Measurements from ENCODE around the gene CTNNBL1.
"Not testable (repeated sequence)": the region's sequence is repeated elsewhere in the genome, so short reads cannot be mapped to it uniquely, and the experiment has no call there.

The CTNNBL1 gene

DNA sequence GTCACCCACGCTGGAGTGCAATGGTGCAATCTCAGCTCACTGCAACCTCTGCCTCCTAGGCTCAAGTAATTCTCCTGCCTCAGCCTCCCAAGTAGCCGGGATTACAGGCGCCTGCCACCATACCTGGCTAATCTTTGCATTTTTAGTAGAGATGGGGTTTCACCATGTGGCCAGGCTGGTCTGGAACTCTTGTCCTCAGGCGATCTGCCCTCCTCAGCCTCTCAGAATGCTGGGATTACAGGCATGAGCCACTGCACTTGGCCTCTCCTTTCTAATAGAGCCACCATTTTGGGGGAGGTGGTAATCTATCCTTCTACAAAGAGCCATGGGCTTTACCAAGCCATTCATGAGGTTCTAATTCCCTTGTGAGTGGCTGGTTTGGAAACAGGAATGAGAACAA is 14.1 kb upstream of the CTNNBL1 start:
- not testable (repeated sequence) for DNase-seq (ENCODE audit: low read depth)

DNA sequence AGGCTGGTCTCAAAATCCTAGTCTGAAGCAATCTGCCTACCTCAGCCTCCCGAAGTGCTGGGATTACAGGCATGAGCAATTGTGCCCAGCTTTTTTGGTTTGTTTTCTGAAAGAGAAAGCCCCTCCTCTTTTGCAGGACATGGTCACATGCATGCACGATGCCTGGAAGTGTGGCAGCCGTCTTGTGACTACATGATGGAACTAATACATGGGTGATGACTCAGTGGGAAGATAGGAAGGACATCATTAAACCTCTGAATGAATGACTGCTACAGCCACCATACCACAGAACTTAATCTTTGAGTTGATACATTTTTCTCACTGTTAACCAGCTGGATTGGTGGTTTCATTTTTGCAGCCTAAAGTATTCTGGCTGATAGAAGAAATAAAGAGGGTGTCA is 13.4 kb upstream of the CTNNBL1 start:
- no peak for DNase-seq (ENCODE audit: low read depth)

DNA sequence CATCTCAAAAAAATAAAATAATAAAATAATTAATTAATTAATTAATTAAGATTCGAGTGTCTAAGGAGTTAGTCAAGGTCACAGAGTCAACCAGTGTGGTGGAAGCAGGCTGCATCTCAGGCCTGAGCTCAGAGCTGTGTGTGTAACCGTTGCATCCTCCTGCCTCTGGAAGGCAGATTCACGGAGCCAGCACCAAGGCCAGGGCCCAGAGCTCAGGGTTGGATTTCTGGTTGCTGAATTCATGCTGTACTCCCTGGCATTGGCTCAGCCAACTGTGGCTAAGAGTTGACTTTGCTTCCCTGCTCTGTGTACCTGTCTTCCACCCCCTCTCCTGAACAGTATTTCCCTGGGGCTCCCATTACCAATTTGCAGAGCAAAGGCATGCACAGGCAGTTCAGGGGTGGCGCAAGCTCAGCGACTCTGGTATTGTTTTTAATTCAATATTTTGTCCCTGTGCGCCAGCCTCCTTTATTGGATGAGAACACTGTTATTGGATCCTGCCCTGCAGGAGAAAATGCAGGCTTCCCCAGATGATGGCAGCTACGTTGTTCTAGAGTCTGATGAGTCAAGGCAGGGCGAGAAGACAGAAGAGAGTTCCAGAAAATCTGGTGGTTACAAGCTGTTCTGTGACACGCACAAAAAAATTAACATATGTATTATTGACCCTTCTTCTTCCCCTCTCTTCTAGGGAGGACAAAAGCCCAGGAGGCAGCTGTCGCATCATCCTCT is 12.3 kb upstream of the CTNNBL1 start:
- no peak for DNase-seq (ENCODE audit: low read depth)

DNA sequence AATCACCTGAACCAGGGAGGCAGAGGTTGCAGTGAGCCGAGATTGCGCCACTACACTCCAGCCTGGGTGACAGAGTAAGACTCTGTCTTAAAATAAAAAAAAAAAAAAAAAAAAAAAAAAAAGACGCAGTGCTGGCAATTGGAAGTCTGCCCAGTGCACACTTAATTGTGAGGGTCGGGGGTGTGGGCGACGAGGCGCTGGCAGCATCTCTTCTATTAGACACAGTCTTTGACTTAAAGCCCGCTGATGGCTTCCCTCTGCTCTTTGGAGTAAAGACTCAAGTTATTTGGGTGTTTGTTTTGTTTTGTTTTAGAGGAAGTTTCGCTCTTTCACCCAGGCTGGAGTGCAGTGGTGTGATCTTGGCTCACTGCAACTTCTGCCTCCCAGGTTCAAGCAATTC is 10.7 kb upstream of the CTNNBL1 start:
- DNase-seq (ENCODE audit: low read depth) = not testable (repeated sequence)

DNA sequence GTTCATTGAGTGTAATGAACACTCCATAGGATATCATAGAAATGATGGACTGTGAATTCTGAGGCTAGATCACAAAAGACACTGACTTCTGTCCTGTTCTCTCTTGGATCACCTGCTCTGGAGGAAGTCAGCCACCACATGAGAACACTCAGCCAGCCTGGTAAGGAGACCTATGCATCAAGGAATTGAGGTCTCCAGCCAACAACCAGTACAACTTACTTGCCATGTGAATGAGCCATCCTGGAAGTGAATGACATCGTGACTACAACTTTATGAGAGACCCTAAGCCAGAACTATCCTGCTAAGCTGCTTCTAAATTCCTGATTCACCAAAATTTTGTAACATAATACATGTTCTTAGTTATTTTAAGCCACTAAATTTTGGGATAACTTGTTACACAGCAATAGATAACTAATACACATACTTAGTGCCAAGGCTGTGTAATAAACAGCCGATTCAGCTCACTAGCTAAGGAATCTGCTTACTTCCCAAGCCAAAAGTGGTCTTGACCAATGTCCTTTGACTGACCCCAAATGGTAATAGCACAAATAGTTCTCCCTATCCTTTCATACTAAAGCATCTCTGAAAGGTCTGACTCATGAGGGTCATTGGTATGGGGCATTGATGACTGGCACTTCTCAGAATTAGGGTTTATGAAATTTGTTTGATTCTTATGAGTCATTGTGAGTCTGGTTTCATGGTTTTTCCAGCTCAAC is 6.9 kb upstream of the CTNNBL1 start:
- DNase-seq (ENCODE audit: low read depth) = no peak

DNA sequence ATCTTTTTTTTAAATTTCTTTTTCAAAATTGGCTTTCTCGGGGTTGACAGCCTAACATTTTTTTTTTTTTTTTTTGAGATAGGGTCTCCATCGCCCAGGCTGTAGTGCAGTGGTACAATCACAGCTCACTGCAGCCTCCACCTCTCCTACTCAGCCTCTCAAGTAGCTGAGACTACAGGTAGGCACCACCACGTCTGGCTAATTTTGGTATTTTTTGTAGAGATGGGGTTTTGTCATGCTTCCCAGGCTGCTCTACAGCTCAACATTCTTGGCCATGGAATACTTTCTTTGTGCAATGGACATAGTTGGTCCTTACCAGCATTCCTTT is 6.4 kb upstream of the CTNNBL1 start:
- DNase-seq (ENCODE audit: low read depth) = no peak

DNA sequence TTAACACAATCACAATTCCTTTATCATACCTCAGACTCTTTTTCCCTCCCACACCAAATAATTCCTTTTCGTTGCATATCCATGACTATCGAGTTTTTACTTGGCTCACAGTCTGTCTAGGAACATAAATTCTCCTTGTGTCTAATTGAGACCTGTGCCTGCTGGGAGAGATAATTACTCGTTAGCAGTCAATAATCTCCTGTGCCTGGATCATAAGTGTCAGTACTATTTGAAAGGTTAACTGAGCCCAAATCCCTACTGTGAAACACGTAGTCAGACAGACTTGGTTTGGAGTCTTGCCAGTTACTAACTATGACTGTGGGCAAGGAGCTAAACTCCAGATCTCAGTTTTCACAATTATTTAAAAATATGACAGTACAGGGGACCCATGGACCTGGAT is 5.7 kb upstream of the CTNNBL1 start:
- DNase-seq (ENCODE audit: low read depth) = no peak

DNA sequence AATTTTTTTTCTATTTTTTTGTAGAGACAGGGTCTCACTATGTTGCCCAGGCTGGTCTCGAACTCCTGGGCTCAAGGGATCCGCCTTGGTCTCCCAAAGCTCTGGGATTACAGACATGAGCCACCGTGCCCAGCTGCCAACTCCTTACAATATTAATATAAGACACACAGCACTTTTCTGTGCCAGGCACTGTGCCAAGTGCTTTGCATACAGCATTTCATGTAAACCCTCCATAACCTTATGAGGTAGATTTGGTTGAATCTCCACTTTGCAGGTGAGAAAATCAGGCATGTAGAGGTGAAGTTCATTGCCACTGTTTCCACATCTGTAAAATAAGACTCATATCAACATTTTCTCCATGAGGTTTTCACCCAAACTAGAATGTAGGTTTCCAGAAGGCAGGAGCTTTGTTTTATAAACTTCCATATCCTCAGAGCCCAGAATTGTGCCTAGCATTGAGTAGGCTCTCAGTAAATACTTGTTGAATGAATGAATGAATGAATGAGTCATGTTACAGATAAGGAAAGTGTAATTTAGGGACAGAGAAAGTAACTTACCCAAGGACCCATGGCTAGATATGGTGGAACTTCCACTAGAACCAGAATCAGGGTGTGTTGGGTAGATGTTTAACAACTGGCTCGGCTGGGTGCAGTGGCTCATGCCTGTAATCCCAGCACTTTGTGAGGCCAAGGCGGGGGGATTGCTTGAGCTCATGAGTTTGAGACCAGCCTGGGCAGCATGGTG is 3.0 kb upstream of the CTNNBL1 start:
- no peak for DNase-seq (ENCODE audit: low read depth)

DNA sequence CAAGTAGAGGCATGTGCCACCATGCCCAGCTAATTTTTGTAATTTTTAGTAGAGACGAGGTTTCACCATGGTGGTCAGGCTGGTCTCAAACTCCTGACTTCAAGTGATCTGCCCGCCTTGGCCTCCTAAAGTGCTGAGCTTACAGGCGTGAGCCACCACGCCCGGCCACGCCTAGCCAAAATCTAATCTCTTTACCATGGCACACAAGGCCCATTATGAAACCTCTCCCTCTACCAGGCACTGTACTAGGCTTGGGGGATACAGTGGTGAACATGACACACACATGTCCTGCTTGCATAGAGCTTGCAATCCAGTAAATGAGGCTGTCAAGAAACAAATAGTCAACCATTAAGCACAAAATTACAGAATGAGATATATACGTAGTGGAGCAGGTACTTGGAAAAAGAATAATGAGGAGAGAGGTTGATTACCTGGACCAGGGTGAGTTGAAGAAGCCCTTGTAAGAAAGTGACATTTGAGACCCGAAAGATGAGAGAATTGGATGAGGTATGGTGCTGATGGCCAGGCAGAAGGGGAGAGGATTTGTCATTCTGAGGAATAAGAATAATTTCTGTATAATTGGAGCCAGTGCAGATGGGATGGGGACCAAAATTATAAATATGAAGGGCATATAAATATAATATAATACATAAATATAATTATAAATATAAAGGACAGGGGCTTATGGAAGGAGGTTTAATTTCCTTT is 1.2 kb upstream of the CTNNBL1 start:
- DNase-seq (ENCODE audit: low read depth) = no peak

DNA sequence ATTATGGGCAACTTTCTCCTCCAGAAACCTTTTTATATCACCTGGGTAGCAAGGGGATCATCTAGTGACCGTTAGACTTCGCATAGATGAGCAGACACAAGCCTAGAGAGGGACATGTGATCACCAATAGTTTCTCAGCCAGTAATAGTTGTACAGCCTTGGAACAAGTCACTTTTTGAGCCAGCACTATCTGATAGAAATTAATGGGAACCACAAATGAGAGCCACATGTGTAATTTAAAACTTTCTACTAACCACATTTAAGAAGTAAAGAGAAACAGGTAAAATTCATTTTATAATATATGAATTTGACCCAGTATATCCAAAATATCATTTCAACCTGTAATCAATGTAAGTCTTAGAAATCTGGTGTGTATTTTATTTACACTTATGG is 592 bp upstream of the CTNNBL1 start:
- no peak for DNase-seq (ENCODE audit: low read depth)

DNA sequence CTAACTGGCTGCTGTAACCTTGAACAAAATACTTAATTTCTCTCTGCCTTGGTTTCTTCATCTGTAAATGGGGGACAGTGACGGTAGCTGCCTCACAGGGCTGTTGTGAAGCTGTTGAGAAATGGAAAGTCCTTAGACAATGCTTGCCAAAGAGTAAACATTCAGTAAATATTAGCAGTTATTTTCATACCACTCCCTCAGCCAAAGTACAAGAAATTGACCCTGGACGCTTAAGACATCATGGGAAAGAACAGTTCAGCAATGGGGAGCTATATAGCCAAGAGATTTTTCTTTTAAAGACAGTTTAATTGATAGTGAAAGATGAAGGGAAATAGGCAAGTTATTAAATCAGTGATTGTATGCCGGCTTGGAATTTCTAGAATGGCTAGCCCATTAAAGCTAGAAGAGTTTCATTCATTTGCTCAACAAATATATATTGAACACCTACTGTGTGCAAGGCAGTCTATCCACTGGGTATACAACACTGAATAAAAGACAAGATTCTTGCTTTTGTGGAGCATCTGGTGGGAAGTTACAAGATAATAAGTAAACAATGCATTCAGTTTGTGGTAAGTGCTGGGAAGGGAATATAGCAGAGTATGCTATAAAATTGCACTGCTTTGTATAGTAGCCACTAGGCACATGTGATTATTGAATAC is 2.0 kb downstream of the CTNNBL1 start:
- DNase-seq (ENCODE audit: low read depth) = no peak

DNA sequence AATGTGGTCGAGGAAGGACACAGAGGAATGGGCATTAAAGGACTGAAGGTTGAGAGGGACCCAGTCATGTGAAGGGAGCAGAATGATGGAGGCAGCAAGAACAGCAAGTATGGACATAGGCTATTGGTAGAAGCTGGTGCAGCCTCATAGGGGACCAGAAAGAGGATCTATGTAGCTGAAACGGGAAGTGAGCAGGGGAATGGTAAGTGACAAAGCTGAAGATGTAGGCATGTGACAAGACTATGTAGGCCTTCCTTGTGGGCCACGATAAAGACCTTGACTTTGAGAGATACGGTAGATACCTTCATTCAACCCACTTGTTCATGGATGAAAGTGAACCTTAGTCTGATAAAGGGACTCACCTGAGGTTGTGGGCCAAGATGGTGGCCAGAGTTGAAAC is 3.5 kb downstream of the CTNNBL1 start:
- DNase-seq (ENCODE audit: low read depth) = no peak

DNA sequence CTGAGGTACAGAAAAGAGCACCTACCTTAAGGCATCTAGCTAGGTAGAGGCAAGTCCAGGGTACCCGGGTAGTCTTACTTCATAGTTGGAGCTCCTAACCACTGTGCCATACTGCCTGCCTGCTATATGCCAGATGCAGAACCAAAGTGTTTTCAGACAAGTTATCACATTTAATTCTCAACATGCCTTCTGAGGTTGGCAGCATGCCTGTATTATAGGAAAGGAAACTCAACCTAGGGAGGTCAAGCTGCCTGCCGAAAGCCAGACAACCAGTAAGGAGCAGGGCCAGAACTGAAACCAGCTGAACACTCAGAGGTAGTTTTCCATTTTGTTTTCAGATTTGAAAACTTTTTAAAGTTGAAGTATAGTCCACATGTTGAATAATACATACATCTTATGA is 5.4 kb downstream of the CTNNBL1 start:
- no peak for DNase-seq (ENCODE audit: low read depth)

DNA sequence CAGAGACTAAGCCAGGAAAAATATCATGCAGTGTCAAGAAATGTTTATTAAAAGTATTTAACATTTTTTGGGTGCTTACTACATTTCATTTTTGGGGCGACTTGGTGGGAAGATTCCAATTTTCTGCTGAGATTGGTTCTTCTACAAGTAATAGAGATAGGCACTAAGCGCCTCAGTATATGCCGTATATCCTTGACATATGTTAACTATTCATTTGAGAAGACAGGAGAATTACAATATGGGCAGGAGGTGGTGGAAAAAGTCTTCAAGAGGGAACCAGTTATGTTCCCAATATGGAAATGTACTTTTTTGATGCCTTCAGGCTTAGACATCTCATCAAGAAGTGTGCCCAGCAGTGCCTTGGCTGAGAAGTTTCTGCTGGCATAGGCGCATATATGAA is 6.5 kb downstream of the CTNNBL1 start:
- no peak for DNase-seq (ENCODE audit: low read depth)

DNA sequence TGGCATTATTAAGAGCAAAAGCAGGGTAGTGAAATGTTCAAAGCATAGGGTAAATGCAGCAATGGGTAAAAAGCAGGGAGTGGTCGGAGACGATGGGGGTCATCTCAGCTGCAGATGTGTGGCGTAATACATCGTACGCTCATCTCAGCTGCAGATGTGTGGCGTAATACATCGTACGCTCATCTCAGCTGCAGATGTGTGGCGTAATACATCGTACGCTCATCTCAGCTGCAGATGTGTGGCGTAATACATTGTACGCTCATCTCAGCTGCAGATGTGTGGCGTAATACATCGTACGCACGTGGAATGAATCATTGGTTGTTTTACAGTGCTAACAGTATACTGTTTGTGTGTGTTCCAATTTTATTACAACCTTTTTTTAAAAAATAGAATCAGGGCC is 7.8 kb downstream of the CTNNBL1 start:
- DNase-seq (ENCODE audit: low read depth) = peak; percentile 13

DNA sequence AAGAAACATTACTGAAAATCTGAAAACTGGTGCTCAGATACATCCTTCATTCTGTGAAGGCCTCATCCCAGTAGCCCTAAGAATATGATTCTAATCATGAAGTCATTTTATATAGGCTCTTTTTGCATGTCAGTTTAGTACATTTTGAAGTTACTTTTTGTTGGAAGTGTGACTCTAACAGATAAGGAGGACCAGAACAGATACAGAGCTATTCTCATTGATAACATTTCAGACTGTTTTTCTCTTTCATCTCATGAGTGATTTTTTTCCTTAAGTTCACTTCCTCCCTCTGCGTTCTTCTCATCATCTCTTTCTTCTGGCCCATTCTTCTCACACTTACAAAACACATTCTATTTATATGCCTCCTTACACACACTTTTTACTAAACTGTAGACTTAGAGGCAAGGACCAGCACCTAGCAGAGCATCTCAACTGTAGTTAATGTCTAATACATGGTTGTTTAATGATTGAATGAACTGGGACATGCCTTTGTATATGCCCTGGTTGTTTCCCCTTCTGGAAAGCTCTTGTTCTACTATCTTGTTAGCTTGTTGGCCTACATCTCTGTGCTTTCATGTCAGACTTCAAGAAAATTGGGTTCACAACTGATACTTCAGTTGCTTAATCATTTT is 8.7 kb downstream of the CTNNBL1 start:
- no peak for DNase-seq (ENCODE audit: low read depth)

DNA sequence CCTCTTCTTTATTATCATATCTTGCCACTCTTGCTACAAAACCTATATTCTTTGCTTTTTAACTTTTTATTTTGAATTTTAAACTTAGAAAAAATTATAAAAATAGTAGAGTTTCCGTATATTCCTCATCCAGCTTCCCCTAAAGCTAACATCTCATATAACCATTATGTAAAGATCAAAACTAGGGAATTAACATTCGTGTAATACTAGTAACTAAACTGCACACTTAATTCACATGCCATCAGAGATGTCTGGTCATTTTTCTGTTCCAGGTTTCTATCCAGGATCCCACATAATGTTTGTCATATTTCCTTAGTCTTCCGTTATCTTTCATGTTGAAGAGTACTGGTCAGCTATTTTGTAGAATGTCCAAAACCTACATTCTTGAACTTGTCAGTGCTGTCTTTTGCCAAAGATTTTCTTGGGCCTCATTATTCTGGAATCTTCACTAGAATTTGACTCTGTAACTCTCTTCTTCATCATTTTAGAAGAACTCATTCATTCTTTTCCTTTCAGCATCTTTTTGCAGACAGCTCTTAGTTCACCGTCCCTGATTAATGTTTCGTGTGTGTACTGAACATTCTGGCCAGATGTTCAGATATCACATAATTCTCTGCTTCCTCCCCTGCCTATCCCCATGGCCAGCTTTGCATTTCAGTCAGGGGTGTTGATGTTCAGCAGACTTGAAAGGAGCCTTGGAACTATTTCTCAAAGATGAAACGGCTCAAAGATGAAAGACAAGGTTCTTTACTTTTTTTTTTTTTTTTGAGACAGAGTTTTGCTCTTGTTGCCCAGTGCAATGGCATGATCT is 9.4 kb downstream of the CTNNBL1 start:
- DNase-seq (ENCODE audit: low read depth) = no peak

DNA sequence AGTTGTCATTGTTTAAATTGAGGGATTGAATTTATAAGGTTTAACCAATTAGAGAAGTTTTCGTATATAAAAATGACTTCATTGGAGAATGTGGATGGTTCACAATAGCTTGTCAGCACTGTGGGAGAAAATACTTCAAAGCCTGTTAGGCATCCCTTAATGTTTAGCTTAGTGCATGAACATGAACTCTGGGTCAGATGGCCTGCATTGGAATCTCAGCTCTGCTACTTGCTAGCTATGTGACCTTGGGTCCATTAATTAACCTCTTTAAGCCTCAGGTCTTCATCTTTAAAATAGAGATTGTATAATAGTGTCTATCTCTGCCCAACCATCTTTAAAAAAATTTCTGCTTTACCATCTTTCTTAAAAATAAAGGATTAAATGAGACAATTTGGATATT is 11.1 kb downstream of the CTNNBL1 start:
- no peak for DNase-seq (ENCODE audit: low read depth)

DNA sequence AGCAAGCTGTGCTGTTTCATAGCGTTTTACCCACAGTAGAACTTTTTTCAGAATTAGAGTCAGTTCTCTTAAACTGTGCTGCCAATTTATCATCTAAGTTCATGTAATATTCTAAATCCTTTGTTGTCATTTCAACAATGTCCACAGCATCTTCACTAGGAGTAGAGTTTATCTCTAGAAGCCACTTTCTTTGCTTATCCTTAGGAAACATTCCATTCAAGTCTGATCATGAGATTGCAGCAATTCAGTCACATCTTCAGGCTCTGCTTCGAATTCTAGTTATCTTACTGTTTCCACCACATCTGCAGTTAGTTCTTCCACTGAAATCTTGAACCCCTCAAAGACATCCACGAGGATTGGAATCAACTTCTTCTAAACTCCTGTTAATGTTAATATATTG is 12.5 kb downstream of the CTNNBL1 start:
- no peak for DNase-seq (ENCODE audit: low read depth)

DNA sequence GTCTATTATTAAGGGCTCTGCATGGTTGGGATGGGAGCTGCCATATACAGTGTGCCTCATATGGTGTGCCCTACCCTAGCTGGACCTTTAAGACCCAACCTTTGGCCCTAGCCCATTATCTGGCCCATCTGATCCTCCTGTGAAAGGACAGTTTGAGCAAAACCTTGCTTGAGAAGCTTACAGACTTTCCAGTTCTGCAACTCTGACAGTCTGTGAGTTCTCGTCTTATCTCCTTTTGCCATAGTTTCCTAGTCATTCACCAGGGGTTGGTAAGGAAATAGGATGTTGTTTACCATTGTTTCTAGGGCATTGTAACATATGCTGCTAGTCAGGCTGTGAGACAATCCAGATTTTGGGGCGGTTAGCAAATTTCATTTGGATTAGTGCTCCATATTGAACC is 17.2 kb downstream of the CTNNBL1 start:
- DNase-seq (ENCODE audit: low read depth) = no peak
